GM19328 (cell line): ENCODE results near the gene SLC37A2.
A peak's percentile ranks its signal among the peaks of the same experiment; 100 is the strongest.
"Not testable (repeated sequence)": the region's sequence is repeated elsewhere in the genome, so short reads cannot be mapped to it uniquely, and the experiment has no call there.

Experiments used
- ATAC-seq: cut with Tn5 transposase; IDR thresholded peaks from one replicate; pipeline ENCODE4 v1.9.1; 2021; ENCODE audit warnings: mild to moderate bottlenecking, moderate library complexity; ENCODE audit not compliant: unreplicated experiment

SLC37A2 gene

GRCh38 chr11:125062931-125063428 lies at the start of gene SLC37A2:
TSS of gene SLC37A2 (plus strand) at chr11:125063305. CDS start at chr11:125063368, 63 bp downstream.
- peak; percentile 95 for ATAC-seq

- no peak for ATAC-seq
Measured at GRCh38 chr11:125016413-125016812, 46.7 kb upstream of the SLC37A2 start.

- ATAC-seq = no peak
Measured at GRCh38 chr11:125020342-125020741, 42.8 kb upstream of the SLC37A2 start.

GRCh38 chr11:125022551-125022950 lies 40.6 kb upstream of the SLC37A2 start:
- ATAC-seq = no peak

- no peak for ATAC-seq
Measured at GRCh38 chr11:125025968-125026367, 37.1 kb upstream of the SLC37A2 start.

- not testable (repeated sequence) for ATAC-seq
Measured at GRCh38 chr11:125029431-125029830, 33.7 kb upstream of the SLC37A2 start.

GRCh38 chr11:125036933-125037332 lies 26.2 kb upstream of the SLC37A2 start:
- no peak for ATAC-seq

GRCh38 chr11:125049164-125049792 lies 13.8 kb upstream of the SLC37A2 start:
- ATAC-seq = no peak

- no peak for ATAC-seq
Measured at GRCh38 chr11:125052047-125052446, 11.1 kb upstream of the SLC37A2 start.

GRCh38 chr11:125053167-125053566 lies 9.9 kb upstream of the SLC37A2 start:
- no peak for ATAC-seq

GRCh38 chr11:125055107-125055715 lies 7.9 kb upstream of the SLC37A2 start:
- ATAC-seq = no peak

- ATAC-seq = not testable (repeated sequence)
Measured at GRCh38 chr11:125056111-125056510, 7.0 kb upstream of the SLC37A2 start.

GRCh38 chr11:125056931-125057692 lies 6.0 kb upstream of the SLC37A2 start:
- no peak for ATAC-seq

GRCh38 chr11:125057693-125058016 lies 5.5 kb upstream of the SLC37A2 start:
- ATAC-seq = no peak

GRCh38 chr11:125061281-125061680 lies 1.8 kb upstream of the SLC37A2 start:
- ATAC-seq = no peak

- no peak for ATAC-seq
Measured at GRCh38 chr11:125062218-125062930, 731 bp upstream of the SLC37A2 start.

GRCh38 chr11:125063429-125064043 lies 431 bp downstream of the SLC37A2 start:
- peak; percentile 14 for ATAC-seq

- no peak for ATAC-seq
Measured at GRCh38 chr11:125064070-125064469, 965 bp downstream of the SLC37A2 start.

- no peak for ATAC-seq
Measured at GRCh38 chr11:125068368-125068767, 5.3 kb downstream of the SLC37A2 start.

GRCh38 chr11:125069008-125069407 lies 5.9 kb downstream of the SLC37A2 start:
- ATAC-seq = no peak

- ATAC-seq = no peak
Measured at GRCh38 chr11:125069796-125070195, 6.7 kb downstream of the SLC37A2 start.
